ENCODE measurements around the gene OR2M3.

DNA sequence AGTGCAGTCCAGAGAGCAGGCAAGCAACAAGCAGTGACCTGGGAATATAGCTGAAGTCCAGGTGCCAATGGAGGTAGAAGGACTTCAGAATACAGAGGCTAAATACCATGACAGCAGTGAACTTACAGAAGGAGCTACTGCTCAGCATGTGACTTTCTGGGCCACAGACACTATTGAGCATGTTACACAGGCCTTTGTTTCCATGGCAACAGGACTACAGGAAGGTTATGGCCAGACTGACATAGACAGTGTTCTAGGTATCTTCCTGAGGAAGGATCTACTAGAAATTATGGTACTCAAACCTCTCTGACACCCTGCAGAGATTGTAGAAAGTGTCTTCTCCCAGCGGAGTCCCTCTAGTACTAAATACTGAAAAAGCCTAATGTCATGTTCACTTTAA, 41.1 kb upstream of the OR2M3 start:
- TF ChIP-seq, protein P1, sequence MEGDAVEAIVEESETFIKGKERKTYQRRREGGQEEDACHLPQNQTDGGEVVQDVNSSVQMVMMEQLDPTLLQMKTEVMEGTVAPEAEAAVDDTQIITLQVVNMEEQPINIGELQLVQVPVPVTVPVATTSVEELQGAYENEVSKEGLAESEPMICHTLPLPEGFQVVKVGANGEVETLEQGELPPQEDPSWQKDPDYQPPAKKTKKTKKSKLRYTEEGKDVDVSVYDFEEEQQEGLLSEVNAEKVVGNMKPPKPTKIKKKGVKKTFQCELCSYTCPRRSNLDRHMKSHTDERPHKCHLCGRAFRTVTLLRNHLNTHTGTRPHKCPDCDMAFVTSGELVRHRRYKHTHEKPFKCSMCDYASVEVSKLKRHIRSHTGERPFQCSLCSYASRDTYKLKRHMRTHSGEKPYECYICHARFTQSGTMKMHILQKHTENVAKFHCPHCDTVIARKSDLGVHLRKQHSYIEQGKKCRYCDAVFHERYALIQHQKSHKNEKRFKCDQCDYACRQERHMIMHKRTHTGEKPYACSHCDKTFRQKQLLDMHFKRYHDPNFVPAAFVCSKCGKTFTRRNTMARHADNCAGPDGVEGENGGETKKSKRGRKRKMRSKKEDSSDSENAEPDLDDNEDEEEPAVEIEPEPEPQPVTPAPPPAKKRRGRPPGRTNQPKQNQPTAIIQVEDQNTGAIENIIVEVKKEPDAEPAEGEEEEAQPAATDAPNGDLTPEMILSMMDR (IDR thresholded peaks at IDR 0.05; ENCODE audit: insufficient read depth, low read depth, low read length), result no peak
- no peak for TF ChIP-seq EZH2 (IDR thresholded peaks at IDR 0.05; ENCODE audit: insufficient read depth, low read length)
